LNCaP clone FGC (cell line): ENCODE results near the gene NT5C1A.

Source experiments
- DNase-seq: peaks from one replicate; pipeline ENCODE4 v3.0.0-alpha.2; 2011; ENCODE audit warnings: low read depth
- H3K4me3 ChIP-seq: 2 replicates; pipeline ENCODE4 v1.5.1; 2011; ENCODE audit warnings: mild to moderate bottlenecking, low read depth, low read length, control low read depth
- TF ChIP-seq, protein P1 (sequence below): IDR thresholded peaks from 2 replicates; pipeline ENCODE4 v1.5.1; 2012; ENCODE audit warnings: mild to moderate bottlenecking; ENCODE audit not compliant: control insufficient read depth, insufficient read depth; ENCODE audit errors: extremely low read depth

NT5C1A gene

DNA sequence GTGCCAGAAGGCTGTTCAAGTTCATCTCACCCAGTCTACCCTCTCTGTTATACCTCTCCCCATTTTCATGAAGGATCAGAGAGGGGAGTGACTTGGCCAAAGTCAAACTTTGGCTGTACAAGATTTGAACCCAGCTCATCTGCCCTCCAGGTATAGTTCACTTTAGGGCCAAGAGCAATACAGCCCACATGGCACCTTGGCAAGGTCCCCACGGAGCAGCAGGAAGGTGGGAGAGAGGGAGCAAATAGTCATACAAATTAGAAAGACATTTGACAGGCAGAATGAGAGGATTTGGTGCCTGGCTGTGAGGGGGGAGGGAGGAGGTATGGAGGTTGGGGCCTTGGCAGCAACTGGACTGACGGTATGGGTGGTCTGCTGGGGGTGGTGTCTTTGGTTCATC lies 18.3 kb upstream of the NT5C1A start:
- no peak overlapping the region for H3K4me3 ChIP-seq
- TF ChIP-seq, protein P1, sequence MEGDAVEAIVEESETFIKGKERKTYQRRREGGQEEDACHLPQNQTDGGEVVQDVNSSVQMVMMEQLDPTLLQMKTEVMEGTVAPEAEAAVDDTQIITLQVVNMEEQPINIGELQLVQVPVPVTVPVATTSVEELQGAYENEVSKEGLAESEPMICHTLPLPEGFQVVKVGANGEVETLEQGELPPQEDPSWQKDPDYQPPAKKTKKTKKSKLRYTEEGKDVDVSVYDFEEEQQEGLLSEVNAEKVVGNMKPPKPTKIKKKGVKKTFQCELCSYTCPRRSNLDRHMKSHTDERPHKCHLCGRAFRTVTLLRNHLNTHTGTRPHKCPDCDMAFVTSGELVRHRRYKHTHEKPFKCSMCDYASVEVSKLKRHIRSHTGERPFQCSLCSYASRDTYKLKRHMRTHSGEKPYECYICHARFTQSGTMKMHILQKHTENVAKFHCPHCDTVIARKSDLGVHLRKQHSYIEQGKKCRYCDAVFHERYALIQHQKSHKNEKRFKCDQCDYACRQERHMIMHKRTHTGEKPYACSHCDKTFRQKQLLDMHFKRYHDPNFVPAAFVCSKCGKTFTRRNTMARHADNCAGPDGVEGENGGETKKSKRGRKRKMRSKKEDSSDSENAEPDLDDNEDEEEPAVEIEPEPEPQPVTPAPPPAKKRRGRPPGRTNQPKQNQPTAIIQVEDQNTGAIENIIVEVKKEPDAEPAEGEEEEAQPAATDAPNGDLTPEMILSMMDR: no peak
- DNase-seq: no peak

DNA sequence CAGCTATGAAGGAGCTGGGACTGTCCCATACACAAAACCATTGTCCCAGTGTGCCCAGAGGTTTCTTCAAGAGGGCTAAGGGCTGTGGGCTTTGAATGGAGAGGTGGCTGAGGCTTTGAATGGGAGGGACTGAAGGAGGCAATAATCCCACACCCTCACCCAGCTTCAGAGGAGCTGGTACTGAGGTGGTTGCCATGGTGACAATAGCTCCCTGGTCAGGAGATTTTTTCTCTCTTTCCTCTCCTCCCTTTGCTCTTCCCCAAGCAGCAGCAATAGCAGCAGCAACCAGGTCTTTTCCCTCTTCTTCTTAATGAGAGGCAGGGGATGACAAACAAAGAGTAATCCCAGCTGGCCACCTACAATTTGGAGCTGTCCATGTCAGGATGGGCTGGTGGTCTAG lies 17.7 kb upstream of the NT5C1A start:
- no peak overlapping the region for H3K4me3 ChIP-seq
- DNase-seq: no peak
- TF ChIP-seq, protein P1: no peak

DNA sequence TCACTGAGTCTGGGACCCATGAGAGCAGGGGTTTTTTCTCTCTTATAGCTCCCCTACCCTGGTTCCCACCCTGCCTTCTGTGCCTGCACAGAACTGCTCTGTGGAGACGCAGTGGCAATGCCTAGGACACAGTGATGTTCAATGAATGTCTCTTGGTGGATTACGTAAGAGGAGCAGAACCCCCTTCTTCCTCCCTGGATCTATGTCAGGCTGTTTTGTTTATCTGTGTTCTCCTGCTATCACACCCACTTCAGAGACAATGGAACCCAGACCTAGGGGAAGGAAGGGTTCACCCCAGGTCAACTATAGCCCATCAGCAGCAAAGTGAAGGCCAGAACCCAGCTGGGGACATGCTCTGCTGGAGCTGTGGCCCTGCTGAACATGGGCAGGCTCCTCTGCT lies 17.3 kb upstream of the NT5C1A start:
- no peak for DNase-seq
- H3K4me3 ChIP-seq: no peak overlapping the region
- TF ChIP-seq, protein P1: no peak

DNA sequence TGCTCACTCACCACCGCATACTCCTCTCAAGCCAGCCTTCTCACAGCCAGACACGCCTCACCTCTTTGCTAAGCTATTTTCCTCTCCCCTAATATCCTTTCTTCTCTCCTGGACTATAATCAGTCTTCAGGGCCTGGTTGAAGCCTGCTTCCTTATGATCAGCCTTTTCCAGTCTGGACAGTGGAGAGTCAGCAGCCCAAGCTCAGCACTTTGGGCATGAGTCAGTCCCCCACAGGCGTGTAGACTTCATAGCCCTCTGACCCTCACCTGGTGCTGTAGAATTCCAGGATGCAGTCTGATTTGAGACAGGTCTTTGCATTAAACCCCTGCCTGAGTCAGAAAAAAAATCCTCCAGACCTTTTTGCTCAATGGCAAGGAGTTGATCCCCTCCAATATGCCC lies 16.8 kb upstream of the NT5C1A start:
- DNase-seq: no peak

DNA sequence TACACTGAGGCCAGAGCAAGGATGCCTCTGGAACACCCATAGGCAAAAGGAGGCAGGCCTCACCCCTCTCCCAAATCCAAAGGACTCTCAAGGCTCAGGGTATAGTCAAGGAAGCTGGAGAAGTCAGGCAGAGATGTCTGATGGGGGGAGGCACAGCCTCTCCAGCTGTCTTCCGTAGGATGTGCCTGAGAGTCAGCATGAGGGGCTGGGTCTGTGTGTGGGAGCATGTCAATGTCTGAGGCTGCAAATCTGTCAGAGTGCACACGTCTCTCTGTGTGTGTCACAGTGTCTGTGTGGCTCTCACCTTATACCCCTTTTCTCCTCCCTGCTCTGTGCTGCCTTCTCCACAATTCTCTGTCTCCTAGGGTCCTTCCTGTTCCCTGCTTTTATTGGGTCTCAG lies 15.3 kb upstream of the NT5C1A start:
- TF ChIP-seq, protein P1: no peak

More for the DNA sequence above, 16.8 kb upstream of the NT5C1A start:
- H3K4me3 ChIP-seq: no peak overlapping the region
- TF ChIP-seq, protein P1: no peak

DNA sequence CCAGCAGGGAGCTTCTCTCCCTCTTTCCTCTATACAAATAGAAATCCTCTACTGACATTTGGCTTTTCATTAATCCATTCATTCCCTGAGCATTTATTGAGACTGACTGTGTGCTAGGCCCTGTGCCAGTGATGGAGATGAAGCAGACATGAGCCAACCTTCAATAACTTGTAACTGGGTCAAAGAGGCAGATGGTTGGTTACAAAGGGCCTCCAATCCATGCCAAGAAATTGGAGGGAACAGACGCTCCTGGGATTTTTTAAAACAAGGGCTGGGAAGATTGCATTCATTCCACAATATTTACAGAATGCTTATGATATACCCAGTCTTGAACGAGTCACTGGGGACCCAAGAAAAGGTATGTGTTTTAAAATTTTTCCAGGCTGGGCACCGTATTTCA lies 13.2 kb upstream of the NT5C1A start:
- TF ChIP-seq, protein P1: no peak

More for the DNA sequence above, 15.3 kb upstream of the NT5C1A start:
- H3K4me3 ChIP-seq: no peak overlapping the region
- DNase-seq: no peak

DNA sequence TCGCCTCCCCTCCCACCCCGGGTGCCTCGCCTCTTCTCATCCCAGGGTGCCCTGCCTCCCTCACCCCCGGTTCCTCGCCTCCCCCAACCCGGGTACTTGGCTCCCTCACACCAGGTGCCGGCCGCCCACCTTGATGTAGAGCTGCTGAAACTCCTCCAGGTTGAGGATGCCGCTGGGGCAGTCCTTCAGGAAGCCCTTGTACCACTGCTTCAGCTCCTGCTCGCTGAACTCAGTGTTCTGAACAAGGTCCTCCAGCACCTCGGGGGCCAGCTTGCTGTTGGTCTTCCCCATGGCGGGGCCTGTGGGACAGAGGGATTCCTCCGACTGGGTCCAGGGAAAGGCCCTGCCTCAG lies 12.4 kb upstream of the NT5C1A start:
- DNase-seq: no peak
- no peak overlapping the region for H3K4me3 ChIP-seq
- TF ChIP-seq, protein P1: no peak

More for the DNA sequence above, 13.2 kb upstream of the NT5C1A start:
- H3K4me3 ChIP-seq: no peak overlapping the region
- DNase-seq: no peak
